Thyroid gland (tissue), 4 donors: ENCODE measurements around the gene CXCL14.

Experiments used
- CTCF ChIP-seq, 6 experiments: fragments of 200-600 bp in 3 of 6; fragments of 450-650 bp in 3 of 6; sonication (generic) in 3 of 6; IDR thresholded peaks; one replicate each; pipeline ENCODE4 v1.5.1; 2016 to 2019; ENCODE audit warnings: antibody characterized with exemption in 6 of 6, mild to moderate bottlenecking in 2 of 6, inconsistent platforms in 1 of 6, moderate library complexity in 1 of 6
- POLR2A ChIP-seq, 2 donors: fragments of 450-650 bp; IDR thresholded peaks; one replicate each; pipeline ENCODE4 v1.6.1; 2017; ENCODE audit warnings: antibody characterized with exemption in 2 of 2, mild to moderate bottlenecking in 2 of 2, moderate library complexity in 1 of 2

- TF ChIP-seq CTCF (IDR thresholded peaks at IDR 0.05) = no peak
- no peak for TF ChIP-seq POLR2A (IDR thresholded peaks at IDR 0.05)
Measured at GRCh38 chr5:135533794-135534193, 45.0 kb downstream of the CXCL14 start.
